SK-N-SH (cell line): ENCODE measurements around the gene SLCO2B1.

Experiments used
- CTCF ChIP-seq: fragments of 200-600 bp; sonication (generic); IDR thresholded peaks from 2 replicates; pipeline ENCODE4 v1.6.1; 2017; ENCODE audit warnings: antibody characterized with exemption, mild to moderate bottlenecking, moderate library complexity
- NFIC ChIP-seq: IDR thresholded peaks from 2 replicates; pipeline ENCODE4 v1.4.0; 2012; ENCODE audit warnings: borderline replicate concordance
- POLR2AphosphoS5 ChIP-seq: IDR thresholded peaks from 2 replicates; pipeline ENCODE4 v1.6.1; 2012; ENCODE audit warnings: low read depth, low read length
- RAD21 ChIP-seq: IDR thresholded peaks from 2 replicates; pipeline ENCODE4 v1.6.1; 2012; ENCODE audit warnings: mild to moderate bottlenecking, low read length
- RFX5 ChIP-seq: IDR thresholded peaks from 2 replicates; pipeline ENCODE4 v1.6.1; 2012; ENCODE audit warnings: mild to moderate bottlenecking, improper control_type of control experiment, low read length
- TCF12 ChIP-seq: IDR thresholded peaks from 2 replicates; pipeline ENCODE4 v1.4.0; 2012
- TF ChIP-seq, protein P1 (sequence below): fragments of 150-350 bp; IDR thresholded peaks from 2 replicates; pipeline ENCODE4 v1.6.1; 2017; ENCODE audit warnings: antibody characterized with exemption, low read length, low read depth, borderline replicate concordance

- no peak for TF ChIP-seq RAD21
- TF ChIP-seq CTCF: no peak
- TF ChIP-seq POLR2AphosphoS5: no peak
- no peak for TF ChIP-seq TCF12
- no peak for TF ChIP-seq RFX5
- TF ChIP-seq, protein P1, sequence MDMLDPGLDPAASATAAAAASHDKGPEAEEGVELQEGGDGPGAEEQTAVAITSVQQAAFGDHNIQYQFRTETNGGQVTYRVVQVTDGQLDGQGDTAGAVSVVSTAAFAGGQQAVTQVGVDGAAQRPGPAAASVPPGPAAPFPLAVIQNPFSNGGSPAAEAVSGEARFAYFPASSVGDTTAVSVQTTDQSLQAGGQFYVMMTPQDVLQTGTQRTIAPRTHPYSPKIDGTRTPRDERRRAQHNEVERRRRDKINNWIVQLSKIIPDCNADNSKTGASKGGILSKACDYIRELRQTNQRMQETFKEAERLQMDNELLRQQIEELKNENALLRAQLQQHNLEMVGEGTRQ: no peak
- TF ChIP-seq NFIC: no peak
Observed at GRCh38 chr11:75144716-75145014, 6.2 kb upstream of the SLCO2B1 start.
